B cell (primary cell): ENCODE results near the gene RPP30. TPM values are rescaled to one million over a fixed set of nuclear protein-coding genes. Genes with fewer than 3 reads are reported as not detected.
A peak's percentile ranks its signal among the peaks of the same experiment; 100 is the strongest.

ENCODE experiments used
- ATAC-seq: fragments of 200-7000 bp; cut with Tn5 transposase; one replicate; pipeline ENCODE4 v1.10.0; 2021; ENCODE audit warnings: low read depth, mild to moderate bottlenecking, moderate number of reproducible peaks, moderate library complexity
- CTCF ChIA-PET: fragments of 350-600 bp; sonication (Branson Sonifier 250); formaldehyde crosslinking; loops from one replicate; lab custom pipeline; 2021; ENCODE audit warnings: antibody characterized with exemption, inconsistent platforms; lab: Charles Lee
- POLR2A ChIA-PET: fragments of 350-600 bp; sonication (Branson Sonifier 250); formaldehyde crosslinking; loops from one replicate; lab custom pipeline; 2021; ENCODE audit warnings: antibody characterized with exemption; lab: Charles Lee
- DNase-seq: peaks from one replicate; pipeline ENCODE4 v3.0.0; 2013
- H2AFZ ChIP-seq: 2 replicates; pipeline ENCODE4 v1.6.1; 2012; ENCODE audit warnings: mild to moderate bottlenecking, low read depth, low read length; ENCODE audit not compliant: insufficient read depth, poor library complexity, severe bottlenecking
- H3K27ac ChIP-seq, 2 donors: 1 replicate in 1 of 2; 2 replicates in 1 of 2; pipeline ENCODE4 v1.5.1; 2012 to 2013; ENCODE audit warnings: low read length in 2 of 2, mild to moderate bottlenecking in 2 of 2, moderate library complexity in 1 of 2
- H3K27me3 ChIP-seq, 4 experiments: fragments of 200-600 bp in 1 of 4; sonication (generic) in 1 of 4; replicated peaks in 1 of 4; 1 replicate in 2 of 4; 2 replicates in 2 of 4; pipeline versions ENCODE4 v1.6.1 to v1.7.0; 2013 to 2016; ENCODE audit warnings: low read length in 3 of 4, mild to moderate bottlenecking in 2 of 4, mixed read lengths in 1 of 4, moderate library complexity in 1 of 4; ENCODE audit not compliant: insufficient read depth in 4 of 4, control insufficient read depth in 3 of 4; ENCODE audit errors: control extremely low read depth in 1 of 4
- H3K36me3 ChIP-seq, 2 experiments: replicated peaks in 1 of 2; 1 replicate in 1 of 2; 2 replicates in 1 of 2; pipeline versions ENCODE4 v1.6.1 to v1.7.1; 2013; ENCODE audit warnings: low read length in 1 of 2; ENCODE audit not compliant: insufficient read depth in 2 of 2, control insufficient read depth in 1 of 2; ENCODE audit errors: control extremely low read depth in 1 of 2, extremely low read depth in 1 of 2
- H3K4me1 ChIP-seq, 2 donors: fragments of 200-600 bp in 1 of 2; sonication (generic) in 1 of 2; 1 replicate in 1 of 2; 2 replicates in 1 of 2; pipeline versions ENCODE4 v1.5.1 to v1.6.1; 2013 to 2017; ENCODE audit warnings: low read length in 2 of 2; ENCODE audit not compliant: control insufficient read depth in 2 of 2, insufficient read depth in 2 of 2
- H3K4me2 ChIP-seq: replicated peaks from 2 replicates; pipeline ENCODE3; 2012; ENCODE audit warnings: mild to moderate bottlenecking, low read depth, low read length; ENCODE audit not compliant: poor library complexity, severe bottlenecking
- H3K4me3 ChIP-seq, 5 experiments: fragments of 200-600 bp in 1 of 5; sonication (generic) in 1 of 5; 1 replicate in 3 of 5; 2 replicates in 2 of 5; pipeline versions ENCODE4 v1.5.1 to v1.7.0; 2011 to 2016; ENCODE audit warnings: low read length in 4 of 5, mild to moderate bottlenecking in 4 of 5, low read depth in 2 of 5, control low read depth in 1 of 5, moderate library complexity in 1 of 5; ENCODE audit not compliant: insufficient read depth in 1 of 5; ENCODE audit errors: control extremely low read depth in 1 of 5, extremely low read depth in 1 of 5
- H3K79me2 ChIP-seq: fragments of 200-600 bp; sonication (generic); one replicate; pipeline ENCODE4 v1.6.0; 2016; ENCODE audit warnings: low read length; ENCODE audit not compliant: control insufficient read depth, insufficient read depth
- H3K9ac ChIP-seq: fragments of 200-600 bp; sonication (generic); 2 replicates; pipeline ENCODE4 v1.6.1; 2017; ENCODE audit warnings: mild to moderate bottlenecking, low read length, moderate library complexity
- H3K9me3 ChIP-seq, 3 donors: one replicate each; pipeline versions ENCODE4 v1.6.1 to v1.7.1; 2013; ENCODE audit warnings: low read length in 2 of 3; ENCODE audit not compliant: control insufficient read depth in 2 of 3, insufficient read depth in 1 of 3; ENCODE audit errors: control extremely low read depth in 1 of 3
- H4K20me1 ChIP-seq: 2 replicates; pipeline ENCODE4 v1.6.0; 2012; ENCODE audit warnings: mild to moderate bottlenecking, low read length; ENCODE audit not compliant: insufficient read depth, control insufficient read depth, poor library complexity, severe bottlenecking
- H3K27ac Mint-ChIP-seq: one replicate; pipeline ENCODE4 v1.8.0; 2021; ENCODE audit warnings: mixed read lengths
- H3K27me3 Mint-ChIP-seq: one replicate; pipeline ENCODE4 v1.8.0; 2021; ENCODE audit warnings: mixed read lengths
- H3K4me1 Mint-ChIP-seq: one replicate; pipeline ENCODE4 v1.8.0; 2021; ENCODE audit warnings: mixed read lengths
- H3K4me3 Mint-ChIP-seq: one replicate; pipeline ENCODE4 v1.8.0; 2021; ENCODE audit warnings: mixed read lengths
- H3K9me3 Mint-ChIP-seq: one replicate; pipeline ENCODE4 v1.8.0; 2022; ENCODE audit warnings: mixed read lengths; ENCODE audit not compliant: insufficient read depth
- EZH2 ChIP-seq: IDR thresholded peaks from 2 replicates; pipeline ENCODE4 v1.6.1; 2012; ENCODE audit warnings: borderline replicate concordance, low read depth, mild to moderate bottlenecking, moderate library complexity, low read length; ENCODE audit not compliant: insufficient read depth, poor library complexity, severe bottlenecking
- WGBS: methylation state at CpG from one replicate; pipeline ENCODE4 v1.1.5; 2013; ENCODE audit warnings: missing lambda C conversion rate; ENCODE audit not compliant: insufficient coverage; 5-methylcytosine and 5-hydroxymethylcytosine counted together
- intact Hi-C: fragments of 100-400 bp; cut with micrococcal nuclease; formaldehyde crosslinking; loops from one replicate; pipeline ENCODE4 v1.10.0; 2022
- polyA plus RNA-seq: library from polyadenylated mRNA; depleted of rRNA; stranded (reverse); fragments of >200 nt; gene quantifications from 2 replicates; pipeline ENCODE4 v1.2.3, GENCODE V29; 2012
- total RNA-seq, 2 donors: library from RNA; stranded (reverse); fragments of 120-200 nt in 1 of 2; gene quantifications; 1 replicate in 1 of 2; 2 replicates in 1 of 2; pipeline versions ENCODE4 v1.2.3 to v1.2.4, GENCODE V29; 2013 to 2022
- TF ChIP-seq, protein P1 (sequence below): fragments of 200-600 bp; IDR thresholded peaks from one replicate; pipeline ENCODE4 v1.8.0; 2022; ENCODE audit warnings: antibody characterized with exemption, mild to moderate bottlenecking

Gene RPP30
- total and polyA plus RNA-seq, 2 donors (not counting 1 experiment from before 2014, with no cell fraction given), result 28.2 to 41.7 TPM

DNA sequence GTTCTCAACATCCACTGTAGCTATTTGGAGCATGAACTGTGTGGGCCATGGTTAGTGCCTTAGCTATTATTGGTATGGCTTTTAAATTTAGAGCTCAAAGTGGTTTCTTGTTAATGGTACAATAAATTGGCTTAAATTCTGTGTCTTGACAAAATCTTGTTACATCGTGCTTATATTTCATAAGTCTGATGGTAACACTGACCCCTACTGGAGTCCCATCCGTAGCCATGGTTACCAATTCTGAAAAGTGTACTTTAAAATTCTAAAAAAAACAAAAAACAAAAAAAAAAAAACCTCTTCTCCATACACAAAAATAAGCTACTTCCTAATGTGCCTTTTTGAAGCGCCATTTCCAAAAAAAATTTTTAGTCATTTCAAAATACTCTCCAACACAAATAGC is 6.4 kb upstream of the RPP30 start:
- Histone ChIP-seq H3K36me3 (no peaks in the 10 kb centered on the region), H3K4me1 (no peaks in the 10 kb centered on the region), H3K79me2 (no peaks in the 10 kb centered on the region), H3K27ac (no peak overlapping the region), H3K4me2 (no peak overlapping the region), H3K9me3 (peaks cover 0 to 4% (median 1%) of the 10 kb centered on the region in 3 donors), H3K9ac (no peak overlapping the region), H4K20me1 (no peaks in the 10 kb centered on the region), H3K27me3 (peaks cover 0 to 20% (median 12%) of the 10 kb centered on the region in 4 experiments), H3K4me3 (no peak overlapping the region), H2AFZ (no peak overlapping the region)
- H3K27ac Mint-ChIP-seq, result no peak overlapping the region
- no peak for ATAC-seq
- H3K9me3 Mint-ChIP-seq, result peaks cover 3% of the 10 kb centered on the region
- peaks cover 1% of the 10 kb centered on the region for H3K4me1 Mint-ChIP-seq
- H3K4me3 Mint-ChIP-seq, result no peak overlapping the region
- TF ChIP-seq, protein P1, sequence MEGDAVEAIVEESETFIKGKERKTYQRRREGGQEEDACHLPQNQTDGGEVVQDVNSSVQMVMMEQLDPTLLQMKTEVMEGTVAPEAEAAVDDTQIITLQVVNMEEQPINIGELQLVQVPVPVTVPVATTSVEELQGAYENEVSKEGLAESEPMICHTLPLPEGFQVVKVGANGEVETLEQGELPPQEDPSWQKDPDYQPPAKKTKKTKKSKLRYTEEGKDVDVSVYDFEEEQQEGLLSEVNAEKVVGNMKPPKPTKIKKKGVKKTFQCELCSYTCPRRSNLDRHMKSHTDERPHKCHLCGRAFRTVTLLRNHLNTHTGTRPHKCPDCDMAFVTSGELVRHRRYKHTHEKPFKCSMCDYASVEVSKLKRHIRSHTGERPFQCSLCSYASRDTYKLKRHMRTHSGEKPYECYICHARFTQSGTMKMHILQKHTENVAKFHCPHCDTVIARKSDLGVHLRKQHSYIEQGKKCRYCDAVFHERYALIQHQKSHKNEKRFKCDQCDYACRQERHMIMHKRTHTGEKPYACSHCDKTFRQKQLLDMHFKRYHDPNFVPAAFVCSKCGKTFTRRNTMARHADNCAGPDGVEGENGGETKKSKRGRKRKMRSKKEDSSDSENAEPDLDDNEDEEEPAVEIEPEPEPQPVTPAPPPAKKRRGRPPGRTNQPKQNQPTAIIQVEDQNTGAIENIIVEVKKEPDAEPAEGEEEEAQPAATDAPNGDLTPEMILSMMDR, result peak; percentile 25
- TF ChIP-seq EZH2, result no peak
- intact Hi-C loops, result loop anchor here (10.0 kb wide), 1 partner anchor 911 kb away; no protein-coding TSS in a partner anchor
- WGBS, result no CpG with 5 or more reads among the region's 3 CpGs
- peaks cover 51% of the 10 kb centered on the region for H3K27me3 Mint-ChIP-seq
- CTCF ChIA-PET, result interaction anchor here (0.7 to 4.9 kb wide), 11 partner anchors 8 to 1070 kb away, joined by 3 to 36 read pairs (median 6); no protein-coding TSS in a partner anchor
- POLR2A ChIA-PET, result no interaction called here
- DNase-seq, result peak; percentile 30

DNA sequence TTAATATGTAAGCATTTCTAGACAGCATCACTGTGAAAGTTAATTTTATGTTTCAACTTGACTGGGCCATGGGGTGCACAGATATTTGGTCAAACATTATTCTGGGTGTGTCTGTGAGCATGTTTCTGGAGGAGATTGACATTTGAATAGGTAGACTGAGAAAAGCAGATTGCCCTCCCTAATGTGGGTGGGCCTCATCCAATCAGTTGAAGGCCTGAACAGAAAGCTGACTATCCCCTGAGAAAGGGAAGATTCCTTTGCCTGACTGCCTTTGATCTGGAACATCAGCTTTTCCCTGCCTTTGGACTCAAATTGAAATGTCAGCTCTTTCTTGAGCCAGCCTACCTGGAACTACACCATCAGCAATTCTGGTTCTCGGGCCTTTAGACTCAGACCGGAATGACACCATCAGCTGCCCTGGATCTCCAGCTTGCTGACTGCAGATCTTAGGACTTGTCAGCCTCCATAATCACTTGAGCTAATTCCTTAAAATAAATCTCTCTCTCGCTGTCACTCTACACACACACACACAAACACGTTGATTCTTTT is 5.7 kb upstream of the RPP30 start:
- peaks cover 0 to 20% (median 12%) of the 10 kb centered on the region in 4 experiments for H3K27me3 ChIP-seq
- Mint-ChIP-seq H3K4me1 (peaks cover 6% of the 10 kb centered on the region), H3K27me3 (peaks cover 50% of the 10 kb centered on the region), H3K9me3 (peaks cover 3% of the 10 kb centered on the region), H3K27ac (no peak overlapping the region), H3K4me3 (no peak overlapping the region)
- H3K4me2 ChIP-seq, result no peak overlapping the region
- peaks cover 0 to 4% (median 1%) of the 10 kb centered on the region in 3 donors for H3K9me3 ChIP-seq
- H3K79me2 ChIP-seq, result no peaks in the 10 kb centered on the region
- H3K9ac ChIP-seq, result no peak overlapping the region
- H3K27ac ChIP-seq, result no peak overlapping the region
- H3K4me1 ChIP-seq, result peaks cover 0 to 4% of the 10 kb centered on the region in 2 donors
- DNase-seq (no peak), ATAC-seq (no peak)
- 88% methylated on average over 4 of the region's 4 CpGs for WGBS
- H3K4me3 ChIP-seq, result no peak overlapping the region
- no peaks in the 10 kb centered on the region for H3K36me3 ChIP-seq
- H2AFZ ChIP-seq, result no peak overlapping the region
- H4K20me1 ChIP-seq, result no peaks in the 10 kb centered on the region
- intact Hi-C loops, result loop anchor here (10.0 kb wide), 1 partner anchor 911 kb away; no protein-coding TSS in a partner anchor
- TF ChIP-seq EZH2, result no peak
- TF ChIP-seq, protein P1, result no peak
- POLR2A ChIA-PET, result no interaction called here
- CTCF ChIA-PET, result interaction anchor here (0.7 to 4.9 kb wide), 12 partner anchors 7 to 1071 kb away, joined by 3 to 36 read pairs (median 6); no protein-coding TSS in a partner anchor
